Testis (tissue), 3 donors: Measurements from ENCODE around the gene TRIM9. TPM values are rescaled to one million over a fixed set of nuclear protein-coding genes. Genes with fewer than 3 reads are reported as not detected.

Experiments used
- DNase-seq: peaks from one replicate; pipeline ENCODE4 v3.0.0-alpha.2; 2019
- H3K27ac ChIP-seq, 2 donors: fragments of 200-600 bp; sonication (generic); one replicate each; pipeline ENCODE4 v1.5.1; 2019
- H3K27me3 ChIP-seq: fragments of 200-600 bp; sonication (generic); one replicate; pipeline ENCODE4 v1.5.1; 2019
- H3K36me3 ChIP-seq: fragments of 200-600 bp; sonication (generic); one replicate; pipeline ENCODE4 v1.5.1; 2017; ENCODE audit warnings: low read depth; ENCODE audit errors: missing control alignments
- H3K4me1 ChIP-seq: fragments of 200-600 bp; sonication (generic); one replicate; pipeline ENCODE4 v1.5.1; 2019
- H3K4me3 ChIP-seq, 2 donors: fragments of 200-600 bp; sonication (generic); one replicate each; pipeline ENCODE4 v1.5.1; 2017 to 2019
- H3K9me3 ChIP-seq: fragments of 200-600 bp; sonication (generic); one replicate; pipeline ENCODE4 v1.5.1; 2017
- CTCF ChIP-seq, 3 experiments: fragments of 450-650 bp in 2 of 3; fragments of 200-600 bp in 1 of 3; sonication (generic) in 1 of 3; IDR thresholded peaks; one replicate each; pipeline ENCODE4 v1.5.1; 2016 to 2019; ENCODE audit warnings: antibody characterized with exemption in 3 of 3, mild to moderate bottlenecking in 2 of 3, moderate library complexity in 1 of 3
- POLR2A ChIP-seq: fragments of 450-650 bp; IDR thresholded peaks from one replicate; pipeline ENCODE4 v1.6.1; 2017; ENCODE audit warnings: antibody characterized with exemption, mild to moderate bottlenecking, moderate library complexity
- WGBS, 2 donors: methylation state at CpG; one replicate each; pipeline ENCODE4 v1.1.5; 2018; 5-methylcytosine and 5-hydroxymethylcytosine counted together
- intact Hi-C: fragments of 100-400 bp; cut with DNase I; formaldehyde crosslinking; loops from one replicate; pipeline ENCODE4 v1.15.1; 2023; ENCODE audit warnings: low total_unique reads
- polyA plus RNA-seq: library from polyadenylated mRNA; stranded (reverse); fragments of 350-450 nt; fragmentation: Illumina TruSeq; extraction: RNeasy Lipid Tissue Mini Kit (QIAGEN cat#74804); gene quantifications from one replicate; pipeline ENCODE4 v1.2.3, GENCODE V29; 2014; ENCODE audit warnings: low read depth, low replicate concordance; ENCODE audit not compliant: insufficient read depth
- total RNA-seq, 2 donors: library from RNA; depleted of rRNA; stranded (reverse); fragments of >200 nt; gene quantifications; one replicate each; pipeline ENCODE4 v1.2.3, GENCODE V29; 2016

Gene TRIM9
- total and polyA plus RNA-seq, 3 donors from 2014 or later = 2.1 to 8.5 (median 6.0) TPM

GRCh38 chr14:51089278-51089677 is 5.6 kb downstream of the TRIM9 start:
- 59 to 71% methylated on average over 1 of the region's 1 CpG for WGBS, 2 donors
- TF ChIP-seq CTCF (IDR thresholded peaks at IDR 0.05) (no peak), POLR2A (no peak)
- no peak for DNase-seq
- H3K36me3 ChIP-seq = no peaks in the 10 kb centered on the region
- no peak overlapping the region for H3K4me3 ChIP-seq
- H3K27ac ChIP-seq = no peak overlapping the region
- H3K27me3 ChIP-seq = no peaks in the 10 kb centered on the region
- no peaks in the 10 kb centered on the region for H3K9me3 ChIP-seq
- peaks cover 11% of the 10 kb centered on the region for H3K4me1 ChIP-seq
- intact Hi-C loops = no loop called here

DNA sequence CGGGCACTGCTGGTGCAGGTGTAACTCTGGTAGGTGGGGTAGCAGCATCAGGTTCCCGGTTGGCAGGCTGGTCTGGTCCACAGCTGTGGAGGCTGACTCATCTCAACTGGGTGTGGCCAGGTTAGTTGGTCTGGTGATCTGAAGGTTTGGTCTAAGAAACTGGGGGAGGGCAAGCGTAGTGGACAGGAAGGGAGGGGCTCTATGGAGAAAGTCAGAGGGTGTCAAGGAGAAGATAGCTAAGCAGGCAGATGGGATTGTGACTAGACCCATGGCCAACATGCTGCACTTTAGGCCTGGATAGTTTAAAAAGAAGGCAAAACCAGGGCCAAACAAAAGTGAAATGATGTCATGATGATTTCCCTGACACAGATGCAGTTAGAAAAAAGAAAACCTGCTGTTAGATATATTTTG is 7.9 kb downstream of the TRIM9 start:
- intact Hi-C loops = no loop called here
- Histone ChIP-seq H3K9me3 (no peaks in the 10 kb centered on the region), H3K27me3 (no peaks in the 10 kb centered on the region), H3K4me3 (no peak overlapping the region), H3K36me3 (no peaks in the 10 kb centered on the region), H3K27ac (no peak overlapping the region), H3K4me1 (no peaks in the 10 kb centered on the region)
- WGBS, 2 donors = 87 to 91% methylated on average over 3 of the region's 3 CpGs
- no peak for DNase-seq
- TF ChIP-seq CTCF (IDR thresholded peaks at IDR 0.05) (no peak), POLR2A (no peak)

- intact Hi-C loops = no loop called here
- TF ChIP-seq CTCF (IDR thresholded peaks at IDR 0.05) (no peak), POLR2A (no peak)
- H3K4me3 ChIP-seq = no peak overlapping the region
- no peak for DNase-seq
- no peak overlapping the region for H3K27ac ChIP-seq
- WGBS, 2 donors = 70 to 75% methylated on average over 2 of the region's 2 CpGs
- no peaks in the 10 kb centered on the region for H3K4me1 ChIP-seq
- no peaks in the 10 kb centered on the region for H3K27me3 ChIP-seq
- no peaks in the 10 kb centered on the region for H3K9me3 ChIP-seq
- H3K36me3 ChIP-seq = no peaks in the 10 kb centered on the region
Observed at GRCh38 chr14:51086044-51086443, 8.9 kb downstream of the TRIM9 start.

- H3K36me3 ChIP-seq = no peaks in the 10 kb centered on the region
- no peak overlapping the region for H3K4me3 ChIP-seq
- TF ChIP-seq POLR2A = no peak
- TF ChIP-seq CTCF (IDR thresholded peaks at IDR 0.05) = no peak
- H3K9me3 ChIP-seq = no peaks in the 10 kb centered on the region
- H3K4me1 ChIP-seq = no peaks in the 10 kb centered on the region
- no peaks in the 10 kb centered on the region for H3K27me3 ChIP-seq
- no peak for DNase-seq
- no peak overlapping the region for H3K27ac ChIP-seq
- 93 to 96% methylated on average over 3 of the region's 3 CpGs for WGBS, 2 donors
- intact Hi-C loops = no loop called here
Observed at GRCh38 chr14:51084962-51085361, 9.9 kb downstream of the TRIM9 start.

DNA sequence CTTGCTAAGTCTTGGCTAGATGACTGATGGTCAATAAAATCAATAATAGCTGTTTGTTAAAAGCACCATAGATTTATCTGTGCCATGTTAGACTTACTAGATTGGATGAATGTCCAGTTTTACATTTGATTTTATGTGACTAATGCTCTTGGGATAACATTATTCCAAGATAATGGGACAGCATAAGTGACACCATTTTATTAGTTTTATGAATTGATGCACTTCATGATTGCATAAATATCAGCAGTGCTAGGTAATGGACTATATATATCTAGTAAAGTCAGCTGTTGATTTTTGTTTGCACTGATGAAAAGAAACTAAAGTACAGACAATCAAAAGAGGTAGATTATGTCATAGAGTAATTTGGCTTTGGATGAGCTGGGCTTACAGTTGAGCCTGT is 10.4 kb downstream of the TRIM9 start:
- no peaks in the 10 kb centered on the region for H3K36me3 ChIP-seq
- TF ChIP-seq POLR2A = no peak
- no peaks in the 10 kb centered on the region for H3K9me3 ChIP-seq
- H3K27me3 ChIP-seq = no peaks in the 10 kb centered on the region
- H3K27ac ChIP-seq = no peak overlapping the region
- H3K4me3 ChIP-seq = no peak overlapping the region
- no peaks in the 10 kb centered on the region for H3K4me1 ChIP-seq
- intact Hi-C loops = no loop called here
- DNase-seq = no peak
